Effector memory CD8-positive, alpha-beta T cell (primary cell): Measurements from ENCODE around the gene GARS1.
A peak's percentile ranks its signal among the peaks of the same experiment; 100 is the strongest.

ENCODE experiments used
- ATAC-seq: fragments of 150-1000 bp; cut with Tn5 transposase; replicated peaks from 2 replicates; pipeline ENCODE4 v1.10.0; 2021; ENCODE audit warnings: mild to moderate bottlenecking, moderate library complexity
- DNase-seq, 3 experiments: peaks; one replicate each; pipeline ENCODE4 v3.0.0; 2021
- H3K27ac Mint-ChIP-seq, 2 donors: one replicate each; pipeline ENCODE4 v1.8.0; 2022; ENCODE audit warnings: mild to moderate bottlenecking in 2 of 2, mixed read lengths in 2 of 2, moderate library complexity in 2 of 2
- H3K27me3 Mint-ChIP-seq, 2 donors: one replicate each; pipeline ENCODE4 v1.8.0; 2022; ENCODE audit warnings: mixed read lengths in 2 of 2
- H3K36me3 Mint-ChIP-seq: one replicate; pipeline ENCODE4 v1.8.0; 2022; ENCODE audit warnings: mild to moderate bottlenecking, moderate library complexity, mixed read lengths; ENCODE audit not compliant: insufficient read depth
- H3K4me1 Mint-ChIP-seq, 2 donors: one replicate each; pipeline ENCODE4 v1.8.0; 2022; ENCODE audit warnings: low read depth in 2 of 2, mixed read lengths in 2 of 2
- H3K4me3 Mint-ChIP-seq, 2 donors: one replicate each; pipeline ENCODE4 v1.8.0; 2022; ENCODE audit warnings: mild to moderate bottlenecking in 2 of 2, mixed read lengths in 2 of 2, moderate library complexity in 2 of 2
- H3K9me3 Mint-ChIP-seq, 2 donors: one replicate each; pipeline ENCODE4 v1.8.0; 2022; ENCODE audit warnings: mixed read lengths in 2 of 2

GARS1 gene

GRCh38 chr7:30674876-30675275, 80.2 kb downstream of the GARS1 start:
- ATAC-seq: no peak
- H3K4me3 Mint-ChIP-seq: no peak overlapping the region
- H3K27ac Mint-ChIP-seq: no peak overlapping the region
- H3K9me3 Mint-ChIP-seq: peaks cover 0 to 3% of the 10 kb centered on the region in 2 donors
- peaks cover 54 to 67% of the 10 kb centered on the region in 2 donors for H3K27me3 Mint-ChIP-seq
- no peaks in the 10 kb centered on the region for H3K4me1 Mint-ChIP-seq
- DNase-seq: no peak
- H3K36me3 Mint-ChIP-seq: no peaks in the 10 kb centered on the region

GRCh38 chr7:30678805-30679204, 84.1 kb downstream of the GARS1 start:
- Mint-ChIP-seq H3K36me3 (no peaks in the 10 kb centered on the region), H3K27me3 (peaks cover 79 to 83% of the 10 kb centered on the region in 2 donors)
- DNase-seq: no peak

GRCh38 chr7:30679664-30680063, 85.0 kb downstream of the GARS1 start:
- DNase-seq (no peak), ATAC-seq (no peak)
- Mint-ChIP-seq H3K36me3 (no peaks in the 10 kb centered on the region), H3K4me1 (peaks cover 11% of the 10 kb centered on the region in 2 donors), H3K27me3 (peaks cover 81 to 91% of the 10 kb centered on the region in 2 donors), H3K9me3 (no peaks in the 10 kb centered on the region), H3K27ac (no peak overlapping the region), H3K4me3 (no peak overlapping the region)

More at GRCh38 chr7:30678805-30679204, 84.1 kb downstream of the GARS1 start:
- Mint-ChIP-seq H3K9me3 (no peaks in the 10 kb centered on the region), H3K27ac (no peak overlapping the region), H3K4me1 (peaks cover 11% of the 10 kb centered on the region in 2 donors), H3K4me3 (no peak overlapping the region)
- ATAC-seq: no peak

- Mint-ChIP-seq H3K9me3 (no peaks in the 10 kb centered on the region), H3K27ac (no peak overlapping the region), H3K27me3 (peaks cover 86 to 96% of the 10 kb centered on the region in 2 donors), H3K4me3 (peak overlapping the region; percentile 71 to 78), H3K4me1 (peaks cover 11% of the 10 kb centered on the region in 2 donors), H3K36me3 (no peaks in the 10 kb centered on the region)
- ATAC-seq (no peak), DNase-seq (no peak)
Measured at GRCh38 chr7:30681331-30681797, 86.7 kb downstream of the GARS1 start.

- Mint-ChIP-seq H3K4me1 (peaks cover 11% of the 10 kb centered on the region in 2 donors), H3K9me3 (no peaks in the 10 kb centered on the region), H3K36me3 (no peaks in the 10 kb centered on the region), H3K27me3 (peaks cover 81 to 92% of the 10 kb centered on the region in 2 donors), H3K27ac (no peak overlapping the region), H3K4me3 (peak overlapping the region; percentile 71 to 78)
- ATAC-seq: peak; percentile 11
- DNase-seq: no peak
Measured at GRCh38 chr7:30681815-30682211, 87.1 kb downstream of the GARS1 start.

GRCh38 chr7:30682212-30683083, 87.8 kb downstream of the GARS1 start, which contains the start of gene CRHR2:
Gene CRHR2, minus strand, starts transcription at chr7:30682456. Its CDS starts 176 bp downstream, at chr7:30682280.
- peak; percentile 4 to 11 (median 7) for DNase-seq
- H3K27ac Mint-ChIP-seq: no peak within 1 kb of the TSS
- H3K27me3 Mint-ChIP-seq: peaks cover 75 to 86% of the 10 kb centered on the region in 2 donors
- H3K36me3 Mint-ChIP-seq: no peaks in the 10 kb centered on the region
- ATAC-seq: peak; percentile 77
- peak within 1 kb of the TSS; percentile 71 to 78 for H3K4me3 Mint-ChIP-seq
- peaks cover 11 to 15% of the 10 kb centered on the region in 2 donors for H3K4me1 Mint-ChIP-seq
- H3K9me3 Mint-ChIP-seq: no peaks in the 10 kb centered on the region

GRCh38 chr7:30683306-30683705, 88.6 kb downstream of the GARS1 start:
- Mint-ChIP-seq H3K4me3 (peak overlapping the region; percentile 71 to 78), H3K4me1 (peaks cover 13 to 17% of the 10 kb centered on the region in 2 donors), H3K27ac (no peak overlapping the region), H3K36me3 (no peaks in the 10 kb centered on the region), H3K27me3 (peaks cover 74 to 82% of the 10 kb centered on the region in 2 donors), H3K9me3 (no peaks in the 10 kb centered on the region)
- DNase-seq (no peak), ATAC-seq (no peak)
